NCI-H1048 (cell line): ENCODE measurements around the gene MAN1A1.

ENCODE experiments used
- DNase-seq: peaks from one replicate; lab custom pipeline; 2025; lab: John Stamatoyannopoulos, UW

MAN1A1 gene

DNA sequence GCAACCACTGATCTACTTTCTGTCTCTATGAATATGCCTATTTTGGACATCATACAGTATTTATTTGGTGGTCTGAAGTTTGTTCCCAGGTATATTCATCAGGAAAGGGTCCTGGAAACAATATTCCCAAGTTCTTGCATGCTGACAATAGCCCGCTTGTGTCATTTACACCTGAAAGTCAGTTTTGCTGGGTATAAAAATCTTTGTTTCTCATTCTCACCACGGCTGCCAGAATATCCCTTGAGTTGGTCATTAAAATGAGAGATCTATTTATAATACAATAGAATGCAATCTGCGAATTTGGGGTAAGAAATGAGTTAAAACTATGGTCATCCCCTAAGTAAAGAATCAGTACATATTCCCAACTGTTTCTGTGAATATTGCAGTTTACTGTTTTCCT is 79.0 kb downstream of the MAN1A1 start:
- DNase-seq: no peak

DNA sequence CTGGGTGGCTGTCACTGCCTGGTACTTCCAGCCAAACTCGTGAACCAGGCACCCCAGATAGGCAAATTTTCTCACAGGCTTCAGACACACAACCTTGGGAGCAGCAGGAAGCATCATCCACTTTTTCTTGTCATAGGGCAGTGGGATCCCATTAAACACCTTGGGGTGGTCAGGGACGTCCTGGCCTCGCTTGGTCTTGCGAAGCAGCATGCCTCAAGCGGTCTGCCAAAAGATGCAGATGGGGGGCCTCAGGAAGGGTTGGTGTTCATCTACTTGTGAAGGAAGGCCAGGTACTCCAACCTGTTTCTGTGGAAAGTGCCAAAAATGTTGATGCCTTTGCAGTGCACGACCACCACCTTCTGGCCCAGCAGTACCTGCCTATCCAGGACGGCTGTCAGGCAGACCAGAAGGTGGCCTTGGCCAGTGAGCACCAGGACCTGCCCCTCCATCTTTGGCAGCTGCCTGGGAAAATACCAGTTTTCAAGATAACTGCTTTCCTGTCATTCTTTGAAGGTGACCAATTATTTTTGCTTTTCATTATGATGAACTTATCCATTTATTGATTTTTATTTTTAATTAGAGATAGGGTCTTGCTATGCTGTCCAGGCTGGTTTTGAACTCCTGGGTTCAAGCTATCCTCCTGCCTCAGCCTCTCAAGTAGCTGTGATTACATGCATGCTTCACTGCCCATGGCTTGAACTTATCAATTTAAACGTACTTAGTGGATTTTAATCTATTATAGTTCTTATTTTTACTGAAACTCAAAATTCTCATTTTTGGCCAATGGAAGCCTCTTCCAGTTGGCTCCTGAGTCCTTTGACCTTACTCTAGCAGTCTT is 80.1 kb downstream of the MAN1A1 start:
- no peak for DNase-seq

DNA sequence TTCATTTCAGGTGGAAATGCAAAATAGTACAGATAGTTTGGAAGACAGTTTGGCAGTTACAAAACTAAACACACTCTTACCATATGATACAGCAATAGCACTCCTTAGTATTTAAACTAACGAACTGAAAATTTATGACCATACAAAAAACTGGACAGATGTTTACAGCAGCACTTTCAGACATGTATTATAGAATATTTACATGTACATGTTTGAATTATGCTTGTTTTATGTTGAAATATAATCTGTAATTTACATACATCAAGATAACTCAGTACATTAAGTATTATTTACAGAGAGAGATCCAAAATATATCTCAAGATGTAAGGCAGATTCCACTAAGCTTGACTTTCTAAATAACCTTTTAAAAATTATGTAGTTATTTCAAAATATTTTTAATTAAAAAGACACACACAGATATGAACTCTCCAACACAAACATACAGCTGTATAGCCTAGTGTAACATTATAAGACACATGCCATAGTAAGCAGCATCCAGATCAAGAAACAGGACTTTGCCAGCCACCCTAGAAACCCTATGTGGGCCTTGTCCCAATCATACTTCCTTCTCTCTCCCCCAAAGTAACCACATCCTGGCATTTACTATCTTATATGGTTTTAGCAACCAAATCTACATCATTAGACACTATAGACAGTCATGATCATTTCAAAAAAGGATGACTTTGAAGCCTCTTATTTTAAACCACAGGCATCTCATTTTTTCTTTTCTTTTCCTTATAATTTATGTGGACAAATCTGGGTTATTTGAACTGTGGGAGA is 82.2 kb downstream of the MAN1A1 start:
- DNase-seq: no peak

DNA sequence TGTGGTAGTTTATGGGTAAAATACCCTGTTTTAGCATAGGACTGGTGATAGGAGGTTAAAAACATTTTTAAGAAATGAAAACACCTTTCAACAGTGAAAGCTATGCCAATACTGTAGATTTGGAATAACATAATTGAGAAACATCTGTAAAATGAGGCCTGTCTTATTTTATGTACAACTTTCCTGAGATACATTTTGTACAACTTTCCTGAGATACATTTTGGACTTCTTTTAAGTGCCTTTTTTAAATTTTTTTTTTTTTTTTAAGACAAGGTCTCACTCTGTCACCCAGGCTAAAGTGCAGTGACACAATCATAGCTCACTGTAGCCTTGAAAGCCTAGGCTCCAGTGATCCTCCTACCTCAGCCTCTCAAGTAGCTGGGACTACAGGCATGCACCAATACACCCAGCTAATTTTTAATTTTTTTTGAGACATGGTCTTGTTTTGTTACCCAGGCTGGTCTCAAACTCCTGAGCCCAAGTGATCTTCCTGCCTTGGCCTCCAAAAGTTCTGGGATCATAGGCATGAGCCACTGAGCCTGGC is 84.6 kb downstream of the MAN1A1 start:
- DNase-seq: no peak

DNA sequence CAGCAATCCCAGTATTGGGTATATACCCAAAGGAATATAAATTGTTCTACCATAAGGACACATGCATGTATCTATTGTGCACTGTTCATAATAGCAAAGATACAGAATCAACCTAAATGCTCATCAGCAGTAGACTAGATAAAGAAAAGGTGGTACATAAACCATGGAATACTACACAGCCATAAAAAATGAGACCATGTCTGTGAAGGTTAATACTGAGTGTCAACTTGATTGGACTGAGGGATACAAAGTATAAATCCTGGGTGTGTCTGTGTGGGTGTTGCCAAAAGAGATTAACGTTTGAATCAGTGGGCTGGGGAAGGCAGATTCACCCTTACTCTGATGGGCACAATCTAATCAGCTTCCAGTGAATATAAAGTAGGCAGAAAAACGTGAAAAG is 86.9 kb downstream of the MAN1A1 start:
- no peak for DNase-seq

DNA sequence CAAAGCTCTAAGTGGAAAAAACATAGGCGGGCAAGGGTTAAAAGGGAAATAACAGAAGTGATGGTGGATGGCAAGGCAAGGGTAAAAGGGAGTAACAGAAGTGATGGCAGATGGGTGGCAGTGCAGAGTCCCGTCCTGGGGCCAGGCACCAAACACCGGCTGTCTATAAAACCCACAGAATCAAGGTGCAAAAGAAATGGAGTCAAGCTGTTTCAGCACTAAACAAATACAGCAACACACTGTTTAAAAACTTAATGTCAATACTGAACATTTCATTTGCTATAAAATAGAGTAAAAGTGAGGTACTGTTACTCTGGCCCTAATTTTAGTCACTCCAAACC is 87.6 kb downstream of the MAN1A1 start:
- no peak for DNase-seq

DNA sequence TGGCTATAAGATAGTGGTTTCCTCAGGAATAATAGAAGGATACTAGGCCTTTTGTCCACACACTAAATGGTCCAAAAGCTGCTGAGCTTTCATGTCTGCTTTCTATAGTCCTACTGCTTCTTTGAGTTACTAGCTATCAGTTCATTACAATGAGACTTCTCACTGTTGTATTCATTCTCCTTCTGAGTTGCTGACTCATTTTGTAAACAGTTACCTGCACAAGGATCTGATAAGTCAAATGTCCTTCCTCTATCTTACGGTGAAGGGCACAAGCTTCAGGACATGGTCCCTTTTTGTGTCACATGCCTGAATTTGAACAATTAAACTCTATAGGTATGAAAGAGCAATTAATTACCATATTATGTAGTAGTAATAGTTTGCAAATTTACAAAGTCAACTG is 90.5 kb downstream of the MAN1A1 start:
- no peak for DNase-seq

DNA sequence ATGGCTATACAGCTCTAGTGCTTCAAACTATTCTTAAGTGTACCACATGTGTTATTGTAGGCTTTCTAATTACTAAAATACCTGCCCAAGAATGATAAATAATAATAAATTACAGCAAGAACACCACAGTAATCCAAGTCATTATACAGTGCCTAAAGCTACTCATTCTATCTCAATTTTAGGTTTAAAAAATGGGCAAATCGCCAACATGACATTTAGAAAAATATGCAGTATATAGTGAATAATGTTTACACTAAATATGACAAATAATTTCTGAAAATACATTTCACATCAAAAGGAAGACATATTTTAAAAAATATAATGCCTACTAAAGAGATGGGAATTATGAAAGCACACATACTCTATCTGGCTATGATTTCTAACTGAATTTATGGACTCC is 91.8 kb downstream of the MAN1A1 start:
- DNase-seq: no peak

DNA sequence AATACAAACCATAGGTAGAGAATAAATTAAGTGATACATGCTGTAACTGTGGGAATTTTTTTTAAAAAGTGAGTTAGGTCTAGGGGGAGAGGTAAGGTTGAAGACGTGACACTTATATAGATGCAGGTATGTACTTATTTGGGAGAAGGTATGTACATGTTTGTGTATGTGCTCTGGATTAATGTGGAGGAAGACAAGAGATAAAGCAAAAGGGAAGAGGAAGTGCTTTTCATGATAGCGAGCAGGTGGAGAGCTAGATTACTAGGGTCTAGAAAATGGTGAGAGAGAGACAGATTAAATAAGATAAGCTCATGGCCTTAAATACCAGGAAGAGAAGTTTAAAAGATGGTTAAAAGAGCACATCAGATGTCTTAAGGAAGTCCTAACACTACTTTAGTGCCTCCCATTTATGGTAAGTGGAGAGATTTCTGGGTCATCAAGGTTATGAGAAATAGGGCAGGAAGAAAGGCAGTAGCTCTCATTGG is 92.5 kb downstream of the MAN1A1 start:
- DNase-seq: no peak

DNA sequence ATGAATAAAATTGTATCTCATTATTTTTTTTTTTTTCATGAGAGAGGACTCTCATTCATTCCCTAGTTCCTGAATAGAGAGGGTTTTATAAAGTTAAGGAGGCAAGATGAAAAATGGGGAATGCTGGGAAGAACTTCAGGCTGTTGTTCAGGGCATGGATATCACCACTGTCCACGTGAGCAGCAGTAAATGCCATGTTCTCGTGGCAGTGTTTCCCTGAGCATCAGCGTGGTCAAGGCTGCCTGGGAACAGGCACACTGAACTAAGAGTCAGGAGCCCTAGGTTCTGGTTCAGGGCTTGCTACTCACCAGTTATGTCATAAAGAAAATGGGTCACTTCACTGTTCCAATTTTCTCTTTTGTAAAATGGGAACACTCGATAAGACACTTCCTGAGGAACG is 93.2 kb downstream of the MAN1A1 start:
- DNase-seq: no peak

DNA sequence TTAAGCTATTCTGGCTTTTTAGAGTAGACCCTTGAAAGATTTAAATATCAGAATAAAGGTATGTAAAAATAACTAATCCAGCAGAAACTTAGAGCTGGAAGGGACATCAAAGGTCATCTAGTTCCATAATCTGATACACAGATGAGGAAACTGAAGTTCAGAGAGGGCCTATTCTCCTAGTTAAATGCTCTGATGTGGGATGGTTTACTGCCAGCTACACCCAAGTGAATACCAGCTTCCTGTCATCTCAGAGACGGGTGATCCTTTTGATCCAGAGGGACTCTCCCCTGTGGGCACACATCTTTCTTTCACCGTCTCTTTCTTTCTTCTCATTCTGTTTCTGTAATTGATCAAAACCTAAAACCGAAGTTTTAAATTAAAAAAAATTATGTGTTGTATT is 94.1 kb downstream of the MAN1A1 start:
- DNase-seq: no peak

DNA sequence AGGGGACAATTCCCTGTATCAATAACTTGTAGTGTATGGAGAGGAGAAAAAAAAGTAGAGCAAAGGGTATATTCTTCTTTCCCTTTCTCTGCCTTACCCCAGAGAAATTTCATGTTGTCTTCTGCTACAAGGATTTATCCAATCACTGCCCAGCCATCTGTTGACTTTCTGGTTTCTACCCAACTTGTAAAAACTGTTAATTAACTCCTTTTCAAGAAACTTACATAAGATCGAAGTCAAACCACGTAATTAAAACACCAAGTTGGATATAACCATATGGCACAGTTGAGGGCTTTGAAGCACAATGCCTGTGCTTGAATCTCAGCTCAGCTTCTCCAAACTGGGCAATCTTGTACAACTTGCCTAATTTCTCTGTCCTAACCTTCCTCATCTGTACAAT is 99.5 kb downstream of the MAN1A1 start:
- DNase-seq: no peak

DNA sequence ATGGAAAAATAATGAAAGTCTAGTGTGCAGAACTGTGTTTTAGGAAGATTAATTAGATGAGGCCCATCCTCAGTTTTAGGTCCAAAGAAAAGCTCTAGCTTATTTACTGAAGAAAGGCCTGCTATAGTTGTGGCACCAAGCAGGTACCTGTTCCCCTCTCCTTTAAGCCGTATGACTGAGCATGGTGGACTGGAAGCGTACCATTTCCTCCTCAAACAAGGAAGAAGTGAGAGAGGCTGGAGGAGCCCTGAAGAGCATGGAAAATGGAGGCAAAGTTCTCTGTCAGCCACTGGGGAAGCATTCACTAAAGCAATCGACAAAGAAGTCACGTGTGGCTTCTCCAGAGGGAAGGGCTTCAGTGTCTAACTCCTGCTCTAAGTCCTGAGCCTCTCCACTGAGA is 100.2 kb downstream of the MAN1A1 start:
- DNase-seq: no peak

DNA sequence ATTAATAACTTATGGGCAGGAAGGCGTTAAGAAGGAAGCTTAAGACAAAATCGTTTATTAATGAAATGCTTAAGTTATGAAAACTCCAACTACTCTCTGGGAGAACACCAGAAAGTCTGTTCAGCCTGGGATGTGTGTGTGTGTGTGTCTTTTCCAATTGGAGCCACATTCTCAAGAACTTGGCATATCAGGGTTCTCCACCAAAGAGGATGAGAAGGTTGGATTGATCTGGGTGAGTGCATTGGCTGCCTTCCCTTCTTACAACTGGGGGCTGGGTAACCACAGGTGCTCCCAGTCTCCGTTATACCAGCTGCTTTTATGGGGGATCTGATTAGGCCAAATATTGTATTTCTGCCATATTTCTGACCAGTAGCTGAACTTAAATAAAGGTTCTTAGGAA is 102.1 kb downstream of the MAN1A1 start:
- no peak for DNase-seq

DNA sequence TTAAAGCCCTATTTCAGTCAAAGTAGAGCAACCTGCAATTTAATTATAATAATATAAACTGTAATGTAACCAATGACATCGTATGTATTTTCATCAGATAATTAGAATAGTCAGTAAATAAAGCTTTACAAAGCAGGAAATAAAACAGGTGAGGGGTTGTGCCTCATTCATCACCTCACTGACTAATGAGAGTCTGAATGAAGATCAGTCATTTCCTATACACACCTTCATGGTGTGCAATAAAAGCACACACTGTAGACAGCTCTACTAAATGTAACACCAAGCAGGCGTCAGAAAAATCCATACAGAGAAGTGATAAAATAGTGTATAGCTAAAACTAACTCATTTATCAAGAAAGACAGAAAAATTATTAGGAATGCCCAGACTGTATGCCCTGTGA is 105.9 kb downstream of the MAN1A1 start:
- DNase-seq: no peak

DNA sequence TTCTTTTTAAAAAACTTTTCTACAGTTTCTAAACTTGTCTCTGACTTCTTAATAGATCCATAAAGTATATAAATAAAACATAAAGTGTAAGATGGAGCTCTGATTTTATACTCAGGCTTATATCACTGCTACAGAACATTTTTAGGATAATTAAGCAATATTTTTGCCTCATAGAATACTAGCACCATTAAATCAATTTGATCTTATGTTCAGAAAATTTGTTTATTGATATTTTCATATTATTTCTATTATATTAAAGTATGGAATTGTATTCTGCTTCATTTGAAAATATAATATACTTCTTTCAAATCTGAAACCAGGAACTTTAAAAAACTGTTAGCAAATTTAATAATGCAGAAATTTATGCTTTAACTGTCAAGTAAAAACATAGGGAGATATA is 106.5 kb downstream of the MAN1A1 start:
- no peak for DNase-seq

DNA sequence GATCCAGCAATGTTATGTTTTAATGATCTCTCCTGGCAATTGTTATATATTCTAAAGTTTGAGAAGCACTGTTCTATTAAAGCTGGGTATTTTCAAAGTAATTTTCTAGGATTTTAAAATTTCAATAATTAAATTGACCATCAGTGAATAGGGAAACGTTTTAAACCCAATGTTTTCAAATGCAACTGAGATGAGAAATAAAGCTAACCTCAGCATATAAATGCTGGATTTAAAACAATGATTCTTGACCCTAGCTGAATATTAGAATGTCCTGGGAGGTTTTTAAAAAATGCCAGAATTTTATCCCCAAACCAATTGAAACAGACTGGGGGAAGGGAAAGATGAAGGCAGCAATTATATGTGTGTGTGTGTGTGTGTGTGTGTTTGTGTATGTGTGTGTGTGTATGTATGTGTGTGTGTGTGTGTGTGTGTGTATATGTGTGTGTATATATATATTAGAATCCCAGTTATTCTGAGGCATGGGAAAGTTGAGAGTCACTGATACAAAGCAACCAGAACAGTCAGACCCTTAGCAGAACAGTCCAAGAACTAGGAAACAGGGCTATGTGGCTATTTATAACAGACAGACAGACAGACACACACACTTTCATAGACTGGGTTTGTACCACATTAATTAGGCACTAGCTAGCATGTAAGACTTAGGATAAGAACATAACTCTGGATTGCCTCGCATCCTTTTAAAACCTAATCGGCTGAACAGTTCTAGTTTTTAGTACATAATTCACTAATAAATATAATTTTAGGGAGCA is 107.8 kb downstream of the MAN1A1 start:
- no peak for DNase-seq

DNA sequence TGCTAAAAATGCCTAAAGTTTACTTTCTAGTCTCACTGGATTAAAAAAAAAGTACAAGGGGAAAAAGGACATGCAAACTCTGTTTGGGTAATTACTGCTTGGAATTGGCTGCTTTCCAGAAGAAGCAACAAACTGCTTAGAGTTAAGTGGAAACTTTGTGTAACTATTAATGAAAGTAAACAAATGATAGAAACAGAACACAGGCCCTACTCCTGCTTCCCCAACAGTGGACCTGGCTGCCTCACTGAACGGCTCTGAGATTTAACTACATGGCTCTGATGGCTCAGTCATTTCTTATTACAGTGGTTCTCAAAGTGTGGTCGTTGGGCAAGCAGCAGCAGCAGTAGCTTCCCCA is 108.5 kb downstream of the MAN1A1 start:
- no peak for DNase-seq

DNA sequence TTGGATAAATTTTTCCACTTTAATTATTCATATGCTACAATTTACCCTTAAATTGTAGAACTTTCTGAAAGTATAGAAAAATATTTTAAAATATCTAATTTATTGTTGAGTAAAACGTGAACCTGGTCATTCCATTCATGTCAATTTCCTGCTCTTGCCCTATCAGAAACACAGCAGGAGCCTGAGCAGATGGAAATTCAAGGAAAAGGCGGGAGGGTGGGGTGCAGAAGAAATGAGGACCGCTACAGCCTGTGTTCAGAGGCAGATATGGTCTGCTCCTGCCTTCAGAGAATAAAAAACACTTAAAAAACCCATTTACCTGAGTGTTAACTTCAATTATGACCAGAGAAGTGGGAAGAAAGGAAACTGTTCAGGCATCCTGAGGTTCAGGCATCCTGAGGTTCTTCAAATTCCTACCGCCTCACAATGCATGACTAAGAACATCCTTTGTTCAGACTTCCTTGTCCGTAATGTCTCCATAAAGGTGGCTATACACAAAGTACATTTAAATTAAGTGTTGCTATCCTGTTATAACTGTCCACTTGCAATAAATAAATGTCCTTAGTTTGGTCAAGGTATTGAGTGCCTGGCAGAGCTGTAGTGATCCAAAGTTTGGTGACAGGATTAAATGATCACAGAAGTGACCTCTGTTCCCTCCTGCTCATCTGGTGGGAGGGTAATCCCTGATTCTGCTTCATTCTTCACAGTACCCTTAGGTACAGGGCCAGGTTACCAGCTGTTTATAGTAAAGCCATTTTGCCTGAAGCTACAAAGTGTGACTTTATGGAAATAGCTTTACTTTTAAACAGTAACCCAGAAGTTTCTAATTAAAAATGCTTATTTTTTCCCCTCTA is 109.1 kb downstream of the MAN1A1 start:
- no peak for DNase-seq

DNA sequence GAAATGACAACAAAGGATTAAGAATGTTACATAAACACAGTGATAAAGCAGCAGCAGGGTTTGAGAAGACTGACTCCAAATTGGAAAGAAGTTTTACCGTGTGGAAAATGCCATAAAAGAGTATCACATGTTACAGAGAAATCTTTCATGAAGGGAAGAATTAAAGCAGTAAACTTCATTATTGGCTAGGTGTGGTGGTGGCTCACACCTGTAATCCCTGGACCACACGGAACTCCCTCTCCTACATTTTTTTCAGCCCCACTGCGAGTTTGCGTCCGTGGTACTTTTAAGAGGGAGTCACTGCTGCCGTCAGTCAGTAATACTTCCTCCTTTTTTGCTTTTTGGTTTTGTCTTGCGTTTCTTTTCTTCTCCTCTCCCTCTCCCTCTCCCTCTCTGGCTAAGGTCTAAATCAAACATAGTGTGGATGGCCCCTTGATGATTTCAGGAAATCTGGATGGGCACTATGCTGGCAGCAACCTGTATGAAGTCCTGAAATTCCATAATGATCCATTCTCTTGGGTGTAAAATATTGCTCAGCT is 112.3 kb downstream of the MAN1A1 start:
- DNase-seq: no peak

DNA sequence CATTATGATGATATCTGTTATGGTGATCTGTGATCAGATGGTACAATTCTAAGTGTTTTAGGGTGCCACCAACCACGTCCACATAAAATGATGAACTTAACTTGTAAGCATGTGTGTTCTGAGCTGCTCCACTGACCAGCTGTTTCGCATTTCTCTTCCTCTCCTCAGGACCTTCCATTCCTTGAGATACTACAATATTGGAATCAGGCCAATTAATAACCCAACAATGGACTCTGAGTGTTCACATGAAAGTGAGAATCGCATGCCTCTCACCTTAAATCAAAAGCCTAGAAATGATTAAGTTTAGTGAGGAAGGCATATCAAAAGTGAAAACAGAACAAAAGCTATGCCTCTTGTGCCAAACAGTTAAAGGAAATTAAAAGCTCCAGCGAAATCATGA is 114.6 kb downstream of the MAN1A1 start:
- no peak for DNase-seq
